HepG2 (cell line): Measurements from ENCODE around the gene RASL10B. TPM values are rescaled to one million over a fixed set of nuclear protein-coding genes. Genes with fewer than 3 reads are reported as not detected.

Experiments used
- HNF4A ChIP-seq: sonication (generic); formaldehyde crosslinking; IDR thresholded peaks from 2 replicates; pipeline ENCODE4 v1.4.0; 2020; ENCODE audit warnings: missing genetic modification reagents
- KDM5A ChIP-seq: fragments of 200-600 bp; sonication (generic); IDR thresholded peaks from 2 replicates; pipeline ENCODE4 v1.7.0; 2018; ENCODE audit warnings: antibody characterized with exemption, mild to moderate bottlenecking, low read length, borderline replicate concordance
- KIAA2018 ChIP-seq: sonication (generic); formaldehyde crosslinking; IDR thresholded peaks from 2 replicates; pipeline ENCODE4 v1.5.0; 2020; ENCODE audit warnings: mild to moderate bottlenecking, missing genetic modification reagents, borderline replicate concordance
- RAD51 ChIP-seq: fragments of 450-650 bp; IDR thresholded peaks from 2 replicates; pipeline ENCODE4 v1.6.1; 2016; ENCODE audit warnings: borderline replicate concordance
- RFX1 ChIP-seq: fragments of 450-650 bp; IDR thresholded peaks from 2 replicates; pipeline ENCODE4 v1.6.1; 2017
- RFX3 ChIP-seq: IDR thresholded peaks from 2 replicates; pipeline ENCODE4 v1.6.1; 2016; ENCODE audit warnings: missing biosample characterization, missing genetic modification reagents
- SNAI1 ChIP-seq: sonication (generic); formaldehyde crosslinking; IDR thresholded peaks from 2 replicates; pipeline ENCODE4 v1.5.0; 2020; ENCODE audit warnings: mild to moderate bottlenecking, missing genetic modification reagents, borderline replicate concordance
- SNAPC2 ChIP-seq: sonication (generic); formaldehyde crosslinking; IDR thresholded peaks from 2 replicates; pipeline ENCODE4 v1.8.1; 2022; ENCODE audit warnings: mild to moderate bottlenecking, missing genetic modification reagents
- U2AF1 ChIP-seq: fragments of 200-400 bp; formaldehyde crosslinking; optimal IDR thresholded peaks from 2 replicates; pipeline ENCODE3; 2017; ENCODE audit warnings: mild to moderate bottlenecking, low read depth, low read length
- ZBTB14 ChIP-seq: sonication (generic); formaldehyde crosslinking; IDR thresholded peaks from 2 replicates; pipeline ENCODE4 v1.4.0; 2020; ENCODE audit warnings: missing genetic modification reagents
- ZKSCAN1 ChIP-seq: fragments of 150-350 bp; IDR thresholded peaks from 2 replicates; pipeline ENCODE4 v1.6.1; 2014; ENCODE audit warnings: low read length
- ZNF124 ChIP-seq: sonication (generic); formaldehyde crosslinking; IDR thresholded peaks from 2 replicates; pipeline ENCODE4 v1.4.0; 2020; ENCODE audit warnings: missing genetic modification reagents
- ZNF350 ChIP-seq: sonication (generic); formaldehyde crosslinking; IDR thresholded peaks from 2 replicates; pipeline ENCODE4 v1.4.0; 2020; ENCODE audit warnings: mild to moderate bottlenecking, low read depth, missing genetic modification reagents, borderline replicate concordance
- ZNF383 ChIP-seq: sonication (generic); formaldehyde crosslinking; IDR thresholded peaks from 2 replicates; pipeline ENCODE4 v1.4.0; 2020; ENCODE audit warnings: missing genetic modification reagents, mild to moderate bottlenecking, borderline replicate concordance
- ZNF441 ChIP-seq: sonication (generic); formaldehyde crosslinking; IDR thresholded peaks from 2 replicates; pipeline ENCODE4 v1.7.0; 2021; ENCODE audit warnings: missing genetic modification reagents, borderline replicate concordance
- ZNF460 ChIP-seq: sonication (generic); formaldehyde crosslinking; IDR thresholded peaks from 2 replicates; pipeline ENCODE4 v1.5.1; 2020; ENCODE audit warnings: missing genetic modification reagents, mild to moderate bottlenecking, borderline replicate concordance
- ZNF710 ChIP-seq: sonication (generic); formaldehyde crosslinking; IDR thresholded peaks from 2 replicates; pipeline ENCODE4 v1.5.0; 2020; ENCODE audit warnings: mild to moderate bottlenecking, missing genetic modification reagents, borderline replicate concordance
- ZNF777 ChIP-seq: sonication (generic); formaldehyde crosslinking; IDR thresholded peaks from 2 replicates; pipeline ENCODE4 v1.4.0; 2020; ENCODE audit warnings: missing genetic modification reagents
- polyA plus RNA-seq, 8 experiments: library from polyadenylated mRNA; depleted of rRNA in 3 of 8; stranded (reverse) in 7 of 8; unstranded in 1 of 8; fragments of >200 nt; fragmentation: Illumina TruSeq in 4 of 8; extraction: Trizol in 4 of 8; gene quantifications; 2 replicates each; pipeline versions ENCODE4 v1.2.1 to v1.2.3, GENCODE V29; 2011 to 2016; ENCODE audit warnings: low read depth in 4 of 8, missing spikeins in 1 of 8, mixed read lengths in 1 of 8; ENCODE audit not compliant: insufficient read depth in 1 of 8
- total RNA-seq, 5 experiments: library from RNA; depleted of rRNA; stranded (reverse); fragments of >200 nt; fragmentation: Illumina TruSeq; extraction: Trizol; gene quantifications; 2 replicates each; pipeline ENCODE4 v1.2.3, GENCODE V29; 2016; ENCODE audit warnings: low read depth in 1 of 5

Gene RASL10B
- total and polyA plus RNA-seq, 2 of the 13 experiments (the other 11 are each of a cell fraction or from before 2014, with no cell fraction given), result 8.8 to 11.0 TPM

GRCh38 chr17:35761601-35762000 lies 30.2 kb downstream of the RASL10B start (continued):
- TF ChIP-seq ZNF383 (CRISPR knock-in tag), result no peak
- no peak for TF ChIP-seq SNAPC2
- no peak for TF ChIP-seq RFX1
- TF ChIP-seq HNF4A (CRISPR knock-in tag), result peak; percentile 44; the same call in 1 of the 2 replicates
- TF ChIP-seq ZBTB14 (CRISPR knock-in tag), result no peak
- TF ChIP-seq ZNF350 (CRISPR knock-in tag), result no peak
- TF ChIP-seq SNAI1 (CRISPR knock-in tag), result no peak
- TF ChIP-seq ZNF710 (CRISPR knock-in tag), result peak; percentile 32; the same call in 1 of the 2 replicates
- TF ChIP-seq RAD51, result no peak
- TF ChIP-seq KDM5A, result no peak
- no peak for TF ChIP-seq ZNF441 (CRISPR knock-in tag)
- TF ChIP-seq ZKSCAN1, result no peak
- TF ChIP-seq KIAA2018 (CRISPR knock-in tag), result no peak
- no peak for TF ChIP-seq ZNF124 (CRISPR knock-in tag)
- TF ChIP-seq ZNF777 (CRISPR knock-in tag), result no peak
- TF ChIP-seq RFX3 (CRISPR knock-in tag), result no peak
- TF ChIP-seq U2AF1, result no peak
- TF ChIP-seq ZNF460 (CRISPR knock-in tag), result peak; percentile 61; the same call in 1 of the 2 replicates
